ENCODE measurements around the gene PHF1. TPM values are rescaled to one million over a fixed set of nuclear protein-coding genes. Genes with fewer than 3 reads are reported as not detected.

PHF1 gene
- total and polyA plus RNA-seq, 5 experiments from 2014 or later = 44.3 to 223 (median 71.4) TPM

GRCh38 chr6:33441457-33441856 lies 30.6 kb downstream of the PHF1 start:
- no peak overlapping the region for H3K4me3 Mint-ChIP-seq
- no peaks in the 10 kb centered on the region for H3K27me3 Mint-ChIP-seq
- POLR2A ChIA-PET = interaction anchor here (0.6 to 2.2 kb wide), 3 partner anchors 11 to 152 kb away, joined by 3 to 13 read pairs (median 7); partner anchors contain the start of genes PFDN6 and WDR46
- H3K36me3 Mint-ChIP-seq = peaks cover 0 to 81% (median 9%) of the 10 kb centered on the region in 3 donors
- H3K27ac Mint-ChIP-seq = peak overlapping the region in 4 of 10 donors; percentile 56 to 71 (median 61)
- ATAC-seq (no peak), DNase-seq (peak in 1 of 10 donors; percentile 8)
- peaks cover 3 to 21% (median 14%) of the 10 kb centered on the region in 4 donors for H3K4me1 Mint-ChIP-seq
- H3K9me3 Mint-ChIP-seq = no peaks in the 10 kb centered on the region

- POLR2A ChIA-PET = interaction anchor here (1.2 kb wide), 1 partner anchor 153 kb away, joined by 3 read pairs; the partner anchor contains the start of genes PFDN6 and WDR46
- H3K4me3 Mint-ChIP-seq = no peak overlapping the region
- ATAC-seq (no peak), DNase-seq (no peak)
- no peaks in the 10 kb centered on the region for H3K9me3 Mint-ChIP-seq
- H3K4me1 Mint-ChIP-seq = peaks cover 5 to 25% (median 15%) of the 10 kb centered on the region in 4 donors
- peak overlapping the region in 3 of 10 donors; percentile 22 to 60 (median 46) for H3K27ac Mint-ChIP-seq
- H3K36me3 Mint-ChIP-seq = peaks cover 0 to 78% (median 10%) of the 10 kb centered on the region in 3 donors
- H3K27me3 Mint-ChIP-seq = no peaks in the 10 kb centered on the region
These were observed 31.5 kb downstream of the PHF1 start for GRCh38 chr6:33442283-33442682.

- H3K4me1 Mint-ChIP-seq = peaks cover 6 to 30% (median 19%) of the 10 kb centered on the region in 4 donors
- H3K36me3 Mint-ChIP-seq = peaks cover 0 to 76% (median 10%) of the 10 kb centered on the region in 3 donors
- peak overlapping the region in 5 of 10 donors; percentile 24 to 55 (median 27) for H3K27ac Mint-ChIP-seq
- POLR2A ChIA-PET = no interaction called here
- DNase-seq = peak in 1 of 10 donors; percentile 32
- H3K27me3 Mint-ChIP-seq = no peaks in the 10 kb centered on the region
- ATAC-seq = no peak
- no peak overlapping the region for H3K4me3 Mint-ChIP-seq
- H3K9me3 Mint-ChIP-seq = no peaks in the 10 kb centered on the region
These were observed 32.2 kb downstream of the PHF1 start for GRCh38 chr6:33443025-33443424.

GRCh38 chr6:33443619-33444504 lies 33.0 kb downstream of the PHF1 start:
- DNase-seq (peak in 1 of 10 donors; percentile 53), ATAC-seq (no peak)
- Mint-ChIP-seq H3K27me3 (no peaks in the 10 kb centered on the region), H3K4me1 (peaks cover 7 to 38% (median 24%) of the 10 kb centered on the region in 4 donors), H3K27ac (peak overlapping the region in 1 of 10 donors; percentile 54), H3K4me3 (peak overlapping the region in 1 of 10 donors; percentile 51), H3K9me3 (no peaks in the 10 kb centered on the region), H3K36me3 (peaks cover 0 to 76% (median 9%) of the 10 kb centered on the region in 3 donors)
- POLR2A ChIA-PET = interaction anchor here (0.6 to 2.0 kb wide), 2 partner anchors 13 to 26 kb away, joined by 3 to 10 read pairs; partner anchors contain the start of gene CUTA

- no peaks in the 10 kb centered on the region for H3K27me3 Mint-ChIP-seq
- DNase-seq = no peak
These were observed 34.3 kb downstream of the PHF1 start for GRCh38 chr6:33445119-33445603.

GRCh38 chr6:33446356-33446755 lies 35.5 kb downstream of the PHF1 start:
- Mint-ChIP-seq H3K4me3 (no peak overlapping the region), H3K4me1 (peaks cover 8 to 50% (median 20%) of the 10 kb centered on the region in 4 donors), H3K27me3 (no peaks in the 10 kb centered on the region), H3K9me3 (no peaks in the 10 kb centered on the region), H3K36me3 (peaks cover 0 to 65% (median 6%) of the 10 kb centered on the region in 3 donors), H3K27ac (peak overlapping the region in 5 of 10 donors; percentile 3 to 89 (median 76))
- no peak for ATAC-seq
- POLR2A ChIA-PET = interaction anchor here (0.6 to 0.9 kb wide), 3 partner anchors 9 to 145 kb away, joined by 3 to 4 read pairs (median 4); no protein-coding TSS in a partner anchor
- no peak for DNase-seq

More at GRCh38 chr6:33445119-33445603, 34.3 kb downstream of the PHF1 start:
- Mint-ChIP-seq H3K36me3 (peaks cover 0 to 71% (median 6%) of the 10 kb centered on the region in 3 donors), H3K4me3 (no peak overlapping the region), H3K27ac (peak overlapping the region in 6 of 10 donors; percentile 9 to 79 (median 42)), H3K9me3 (no peaks in the 10 kb centered on the region), H3K4me1 (peaks cover 8 to 44% (median 20%) of the 10 kb centered on the region in 4 donors)
- POLR2A ChIA-PET = interaction anchor here (2.0 kb wide), 1 partner anchor 14 kb away, joined by 10 read pairs; no protein-coding TSS in a partner anchor
- ATAC-seq = no peak

- Mint-ChIP-seq H3K36me3 (peaks cover 0 to 40% (median 8%) of the 10 kb centered on the region in 3 donors), H3K27ac (peak overlapping the region; percentile 2 to 72 (median 54)), H3K4me3 (peak overlapping the region in 1 of 10 donors; percentile 3), H3K4me1 (peaks cover 30 to 73% (median 41%) of the 10 kb centered on the region in 4 donors), H3K27me3 (no peaks in the 10 kb centered on the region), H3K9me3 (no peaks in the 10 kb centered on the region)
- POLR2A ChIA-PET = interaction anchor here (1.1 kb wide), 1 partner anchor 120 kb away, joined by 3 read pairs; no protein-coding TSS in a partner anchor
- no peak for DNase-seq
- ATAC-seq = no peak
These were observed 39.6 kb downstream of the PHF1 start for GRCh38 chr6:33450434-33450833.

- Mint-ChIP-seq H3K27ac (peak overlapping the region; percentile 48 to 91 (median 74)), H3K27me3 (no peaks in the 10 kb centered on the region), H3K36me3 (peaks cover 0 to 40% (median 15%) of the 10 kb centered on the region in 3 donors), H3K4me3 (peak overlapping the region in 3 of 10 donors; percentile 8 to 77 (median 33)), H3K9me3 (no peaks in the 10 kb centered on the region), H3K4me1 (peaks cover 32 to 79% (median 49%) of the 10 kb centered on the region in 4 donors)
- no peak for ATAC-seq
- POLR2A ChIA-PET = no interaction called here
- no peak for DNase-seq
These were observed 40.8 kb downstream of the PHF1 start for GRCh38 chr6:33451606-33452005.

GRCh38 chr6:33452496-33452895 lies 41.7 kb downstream of the PHF1 start:
- no peak for ATAC-seq
- no peaks in the 10 kb centered on the region for H3K9me3 Mint-ChIP-seq
- H3K27ac Mint-ChIP-seq = peak overlapping the region; percentile 8 to 98 (median 75)

GRCh38 chr6:33453393-33454008 lies 42.7 kb downstream of the PHF1 start:
- ATAC-seq (no peak), DNase-seq (peak in 2 of 10 donors; percentile 19 to 23)
- Mint-ChIP-seq H3K4me3 (peak overlapping the region; percentile 91 to 100 (median 94)), H3K9me3 (no peaks in the 10 kb centered on the region), H3K36me3 (peaks cover 0 to 33% (median 19%) of the 10 kb centered on the region in 3 donors), H3K27me3 (no peaks in the 10 kb centered on the region), H3K4me1 (peaks cover 32 to 77% (median 44%) of the 10 kb centered on the region in 4 donors), H3K27ac (peak overlapping the region; percentile 63 to 99 (median 96))
- POLR2A ChIA-PET = interaction anchor here (0.8 to 4.2 kb wide), 15 partner anchors 22 to 481 kb away, joined by 3 to 52 read pairs (median 6); partner anchors contain the start of genes BAK1, CUTA, ITPR3 and PFDN6

More at GRCh38 chr6:33452496-33452895, 41.7 kb downstream of the PHF1 start:
- H3K4me1 Mint-ChIP-seq = peaks cover 34 to 85% (median 51%) of the 10 kb centered on the region in 4 donors
- no peaks in the 10 kb centered on the region for H3K27me3 Mint-ChIP-seq
- no peak for DNase-seq
- H3K36me3 Mint-ChIP-seq = peaks cover 0 to 42% (median 19%) of the 10 kb centered on the region in 3 donors
- POLR2A ChIA-PET = interaction anchor here (0.6 to 4.2 kb wide), 2 partner anchors 21 to 111 kb away, joined by 4 to 52 read pairs; no protein-coding TSS in a partner anchor
- peak overlapping the region in 2 of 10 donors; percentile 29 to 100 for H3K4me3 Mint-ChIP-seq

- peak; percentile 97 to 99 for ATAC-seq
- Mint-ChIP-seq H3K27me3 (no peaks in the 10 kb centered on the region), H3K9me3 (no peaks in the 10 kb centered on the region), H3K36me3 (peaks cover 0 to 25% (median 14%) of the 10 kb centered on the region in 3 donors), H3K4me1 (peaks cover 31 to 69% (median 43%) of the 10 kb centered on the region in 4 donors), H3K4me3 (peak within 1 kb of the TSS; percentile 91 to 100 (median 94)), H3K27ac (peak within 1 kb of the TSS; percentile 63 to 99 (median 96))
- POLR2A ChIA-PET = interaction anchor here (0.6 to 4.2 kb wide), 19 partner anchors 23 to 482 kb away, joined by 3 to 52 read pairs (median 6); partner anchors contain the start of genes BAK1, CUTA, ITPR3 and PFDN6
- DNase-seq = peak; percentile 87 to 96 (median 92)
These were observed 43.5 kb downstream of the PHF1 start, which contains the start of gene ZBTB9 for GRCh38 chr6:33454009-33454946. Gene ZBTB9, plus strand, starts transcription at chr6:33454576. Its CDS starts 525 bp downstream, at chr6:33455101.
